HepG2 (cell line): ENCODE data around the gene ESPNL. TPM values are rescaled to one million over a fixed set of nuclear protein-coding genes. Genes with fewer than 3 reads are reported as not detected.

ENCODE experiments used
- ATAC-seq: fragments of 200-7000 bp; cut with Tn5 transposase; 3 replicates; pipeline ENCODE4 v1.9.1; 2020; ENCODE audit warnings: mild to moderate bottlenecking, moderate library complexity
- BruUV-seq: library from RNA; stranded (reverse); fragments of 400-500 nt; replicated peaks from 2 replicates; lab custom pipeline; 2021; lab: Mats Ljungman, UMichigan
- CTCF ChIA-PET: fragments of 300-600 bp; formaldehyde crosslinking; extraction: SDS; loops from one replicate; lab custom pipeline; 2021; ENCODE audit warnings: low total read pairs, inconsistent platforms, low intra/inter-chr PET ratio; lab: Yijun Ruan, JAX
- POLR2A ChIA-PET: fragments of 350-600 bp; sonication (Branson Sonifier 250); formaldehyde crosslinking; loops from one replicate; lab custom pipeline; 2020; ENCODE audit warnings: antibody characterized with exemption, inconsistent platforms; lab: Yijun Ruan, JAX
- DNase-seq: peaks from one replicate; pipeline ENCODE4 v3.0.0-alpha.2; 2015; ENCODE audit warnings: low spot score
- FAIRE-seq: peaks from 3 replicates; lab custom pipeline; 2011; peaks lifted over from hg19 to GRCh38; lab: Jason Lieb, UNC
- H2AFZ ChIP-seq: one replicate; pipeline ENCODE4 v1.6.1; 2011; ENCODE audit warnings: low read length, inconsistent platforms
- H3K27ac ChIP-seq: fragments of 300-600 bp; 3 replicates; pipeline ENCODE4 v1.8.0; 2011; ENCODE audit warnings: mixed run types, mild to moderate bottlenecking, mixed read lengths, low read length, inconsistent platforms; ENCODE audit not compliant: insufficient read depth; ENCODE audit errors: extremely low read length
- H3K27me3 ChIP-seq, 2 experiments: fragments of 200-600 bp in 1 of 2; 2 replicates in 1 of 2; 3 replicates in 1 of 2; pipeline versions ENCODE4 v1.6.0 to v1.8.0; 2011; ENCODE audit warnings: low read length in 2 of 2, mild to moderate bottlenecking in 2 of 2, moderate library complexity in 2 of 2, inconsistent platforms in 1 of 2; ENCODE audit not compliant: insufficient read depth in 2 of 2, control insufficient read depth in 1 of 2
- H3K36me3 ChIP-seq, 2 experiments: fragments of 200-600 bp in 1 of 2; replicated peaks in 1 of 2; 2 replicates in 1 of 2; 3 replicates in 1 of 2; pipeline versions ENCODE4 v1.5.1 to v1.8.0; 2011; ENCODE audit warnings: low read length in 2 of 2, inconsistent platforms in 1 of 2; ENCODE audit not compliant: insufficient read depth in 2 of 2, control insufficient read depth in 1 of 2
- H3K4me1 ChIP-seq: 2 replicates; pipeline ENCODE4 v1.5.1; 2012; ENCODE audit warnings: low read length, inconsistent platforms; ENCODE audit not compliant: insufficient read depth
- H3K4me2 ChIP-seq: 2 replicates; pipeline ENCODE4 v1.6.0; 2011; ENCODE audit warnings: low read depth, low read length, inconsistent platforms
- H3K4me3 ChIP-seq, 3 experiments: fragments of 200-600 bp in 1 of 3; sonication (generic), shearing (Covaris generic) in 1 of 3; replicated peaks in 1 of 3; 2 replicates each; pipeline ENCODE4 v1.5.1; 2011 to 2016; ENCODE audit warnings: low read length in 3 of 3, inconsistent platforms in 2 of 3, low read depth in 2 of 3, mild to moderate bottlenecking in 2 of 3, control low read depth in 1 of 3, mixed read lengths in 1 of 3; ENCODE audit not compliant: insufficient read depth in 1 of 3
- H3K79me2 ChIP-seq: one replicate; pipeline ENCODE4 v1.6.1; 2011; ENCODE audit warnings: low read length, inconsistent platforms; ENCODE audit not compliant: insufficient read depth
- H3K9ac ChIP-seq: 2 replicates; pipeline ENCODE4 v1.6.0; 2011; ENCODE audit warnings: mild to moderate bottlenecking, low read depth, low read length, inconsistent platforms; ENCODE audit not compliant: insufficient read depth
- H3K9me3 ChIP-seq: 2 replicates; pipeline ENCODE4 v1.5.1; 2012; ENCODE audit warnings: mild to moderate bottlenecking, low read length
- H4K20me1 ChIP-seq: 2 replicates; pipeline ENCODE4 v1.6.0; 2011; ENCODE audit warnings: inconsistent platforms, mild to moderate bottlenecking, low read length, moderate library complexity; ENCODE audit not compliant: insufficient read depth
- BCL6 ChIP-seq: IDR thresholded peaks from 2 replicates; pipeline ENCODE4 v1.6.1; 2016; ENCODE audit warnings: missing genetic modification reagents, missing compliant biosample characterization
- CSRNP2 ChIP-seq: sonication (generic); formaldehyde crosslinking; conservative IDR thresholded peaks from 2 replicates; pipeline ENCODE4 v1.8.0; 2022; ENCODE audit warnings: low read depth, missing genetic modification reagents
- DMTF1 ChIP-seq: sonication (generic); formaldehyde crosslinking; IDR thresholded peaks from 2 replicates; pipeline ENCODE4 v1.4.0; 2020; ENCODE audit warnings: mild to moderate bottlenecking, missing genetic modification reagents
- IRF2 ChIP-seq: IDR thresholded peaks from 2 replicates; pipeline ENCODE4 v1.6.1; 2018; ENCODE audit warnings: missing genetic modification reagents, missing compliant biosample characterization
- PRDM4 ChIP-seq: sonication (generic); formaldehyde crosslinking; IDR thresholded peaks from 2 replicates; pipeline ENCODE4 v1.9.0; 2021; ENCODE audit warnings: missing genetic modification reagents, borderline replicate concordance
- ZFP41 ChIP-seq: sonication (generic); formaldehyde crosslinking; IDR thresholded peaks from 2 replicates; pipeline ENCODE4 v1.4.0; 2020; ENCODE audit warnings: mild to moderate bottlenecking, missing genetic modification reagents, borderline replicate concordance
- ZMYM2 ChIP-seq: sonication (generic); formaldehyde crosslinking; IDR thresholded peaks from 2 replicates; pipeline ENCODE4 v1.8.0; 2022; ENCODE audit warnings: mild to moderate bottlenecking, missing genetic modification reagents
- ZNF3 ChIP-seq: IDR thresholded peaks from 2 replicates; pipeline ENCODE4 v1.7.0; 2017; ENCODE audit warnings: inconsistent platforms
- ZNF30 ChIP-seq: sonication (generic); formaldehyde crosslinking; IDR thresholded peaks from 2 replicates; pipeline ENCODE4 v1.5.0; 2020; ENCODE audit warnings: mild to moderate bottlenecking, missing genetic modification reagents
- ZNF83 ChIP-seq: sonication (generic); formaldehyde crosslinking; IDR thresholded peaks from 2 replicates; pipeline ENCODE4 v1.4.0; 2020; ENCODE audit warnings: missing genetic modification reagents, mild to moderate bottlenecking, borderline replicate concordance
- in situ Hi-C: cut with HindIII; loops from 2 replicates; pipeline ENCODE4 v1.10.0; 2017; ENCODE audit warnings: low pct_unique_long_range_greater_than_20kb; ENCODE audit not compliant: extremely low pct_ligation_motif_present
- intact Hi-C: fragments of 100-400 bp; cut with micrococcal nuclease; formaldehyde crosslinking; loops from one replicate; pipeline ENCODE4 v1.10.0; 2022; ENCODE audit not compliant: unreplicated experiment
- polyA plus RNA-seq, 8 experiments: library from polyadenylated mRNA; depleted of rRNA in 3 of 8; stranded (reverse) in 7 of 8; unstranded in 1 of 8; fragments of >200 nt; fragmentation: Illumina TruSeq in 4 of 8; extraction: Trizol in 4 of 8; gene quantifications; 2 replicates each; pipeline versions ENCODE4 v1.2.1 to v1.2.3, GENCODE V29; 2011 to 2016; ENCODE audit warnings: low read depth in 4 of 8, missing spikeins in 1 of 8, mixed read lengths in 1 of 8; ENCODE audit not compliant: insufficient read depth in 1 of 8
- total RNA-seq, 5 experiments: library from RNA; depleted of rRNA; stranded (reverse); fragments of >200 nt; fragmentation: Illumina TruSeq; extraction: Trizol; gene quantifications; 2 replicates each; pipeline ENCODE4 v1.2.3, GENCODE V29; 2016; ENCODE audit warnings: low read depth in 1 of 5

Gene ESPNL
- total and polyA plus RNA-seq, 2 of the 13 experiments (the other 11 are each of a cell fraction or from before 2014, with no cell fraction given) = 0.45 to 0.80 TPM

- no peak for TF ChIP-seq PRDM4 (CRISPR knock-in tag)
- TF ChIP-seq ZNF83 = no peak
- no peak for TF ChIP-seq IRF2 (CRISPR knock-in tag)
These were observed 30.3 kb upstream of the ESPNL start (continued) for GRCh38 chr2:238069877-238070276.

GRCh38 chr2:238075397-238075796 is 24.7 kb upstream of the ESPNL start:
- Histone ChIP-seq H3K9ac (no peak overlapping the region), H3K27ac (no peak overlapping the region), H3K4me2 (no peak overlapping the region), H3K36me3 (peaks cover 4 to 32% of the 10 kb centered on the region in 2 experiments; a peak in 4 of 5 replicates), H2AFZ (no peak overlapping the region), H3K4me1 (peaks cover 43% of the 10 kb centered on the region), H3K27me3 (no peaks in the 10 kb centered on the region), H3K9me3 (peaks cover 4% of the 10 kb centered on the region; the same call in 1 of the 2 replicates), H3K79me2 (peaks cover 8% of the 10 kb centered on the region), H3K4me3 (no peak overlapping the region), H4K20me1 (no peaks in the 10 kb centered on the region)
- no peak for TF ChIP-seq ZFP41 (CRISPR knock-in tag)
- no peak for TF ChIP-seq ZNF3
- TF ChIP-seq DMTF1 (CRISPR knock-in tag) = no peak
- no peak for TF ChIP-seq CSRNP2 (CRISPR knock-in tag)
- no peak for TF ChIP-seq ZNF30 (CRISPR knock-in tag)
- no peak for TF ChIP-seq BCL6 (CRISPR knock-in tag)
- TF ChIP-seq ZMYM2 (CRISPR knock-in tag) = no peak
- BruUV-seq = no TSS peak
- intact Hi-C loops (no loop called here), in situ Hi-C loops (no loop called here)
- POLR2A ChIA-PET = interaction anchor here (0.8 kb wide), 1 partner anchor 15 kb away, joined by 3 read pairs; the partner anchor contains the start of gene SCLY
- ATAC-seq (no peak), FAIRE-seq (no peak), DNase-seq (no peak)
- CTCF ChIA-PET = no interaction called here
